ENCODE results near the gene CXCL9.

DNA sequence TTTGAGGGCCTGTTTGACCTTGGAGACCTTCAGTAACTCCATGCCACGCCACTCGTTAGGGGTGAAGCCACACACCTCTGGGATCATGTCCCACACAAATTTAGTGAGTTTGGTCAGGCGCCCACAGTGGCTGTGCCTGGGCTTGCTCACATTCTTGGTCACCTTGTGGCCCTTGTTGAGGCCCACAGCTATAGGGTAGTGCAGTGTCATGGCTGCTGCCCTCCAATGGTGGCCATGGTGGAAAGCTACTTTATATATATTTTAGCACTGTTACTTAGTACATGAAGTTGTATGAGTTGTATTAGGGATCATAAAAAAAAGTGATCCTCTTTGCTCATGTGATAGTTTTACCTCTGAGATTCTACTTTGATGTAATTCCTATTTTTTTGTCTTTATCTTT, 29.5 kb upstream of the CXCL9 start:
- TF ChIP-seq ZNF274 (IDR thresholded peaks at IDR 0.05; ENCODE audit: low read depth, low read length) (no peak), YY1 (IDR thresholded peaks at IDR 0.05; ENCODE audit: insufficient read depth, insufficient read length) (no peak)

All from NT2/D1 (cell line).